ENCODE data around the gene COPS2.
"Not testable (repeated sequence)": the region's sequence is repeated elsewhere in the genome, so short reads cannot be mapped to it uniquely, and the experiment has no call there.

COPS2 gene

GRCh38 chr15:49110158-49110944 lies 45.0 kb downstream of the COPS2 start:
- no peak for DNase-seq

- no peak for DNase-seq
Measured at GRCh38 chr15:49103002-49103401, 52.4 kb downstream of the COPS2 start.

- DNase-seq, result no peak
Measured at GRCh38 chr15:49101536-49101935, 53.9 kb downstream of the COPS2 start.

GRCh38 chr15:49096090-49096750 lies 59.2 kb downstream of the COPS2 start:
- no peak for DNase-seq

DNA sequence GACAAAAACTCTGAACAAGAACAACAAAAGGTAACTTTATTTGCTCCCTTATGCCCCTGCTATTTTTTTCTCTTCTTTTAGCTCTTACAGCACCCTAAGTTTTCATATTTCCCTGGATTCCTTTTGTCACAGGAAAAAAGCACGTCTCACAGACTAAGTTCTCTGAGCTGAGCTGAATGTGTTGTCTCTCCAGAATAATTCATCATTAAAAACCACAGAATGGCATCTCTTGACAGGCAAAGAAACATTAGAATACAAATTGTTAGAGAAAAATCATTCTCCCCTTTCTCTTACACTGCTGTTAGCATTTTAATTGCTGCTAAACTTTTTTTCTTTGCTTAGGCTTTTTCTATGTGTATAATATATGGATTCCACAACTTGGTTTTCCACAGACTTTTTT lies 60.5 kb downstream of the COPS2 start:
- DNase-seq, result no peak

DNA sequence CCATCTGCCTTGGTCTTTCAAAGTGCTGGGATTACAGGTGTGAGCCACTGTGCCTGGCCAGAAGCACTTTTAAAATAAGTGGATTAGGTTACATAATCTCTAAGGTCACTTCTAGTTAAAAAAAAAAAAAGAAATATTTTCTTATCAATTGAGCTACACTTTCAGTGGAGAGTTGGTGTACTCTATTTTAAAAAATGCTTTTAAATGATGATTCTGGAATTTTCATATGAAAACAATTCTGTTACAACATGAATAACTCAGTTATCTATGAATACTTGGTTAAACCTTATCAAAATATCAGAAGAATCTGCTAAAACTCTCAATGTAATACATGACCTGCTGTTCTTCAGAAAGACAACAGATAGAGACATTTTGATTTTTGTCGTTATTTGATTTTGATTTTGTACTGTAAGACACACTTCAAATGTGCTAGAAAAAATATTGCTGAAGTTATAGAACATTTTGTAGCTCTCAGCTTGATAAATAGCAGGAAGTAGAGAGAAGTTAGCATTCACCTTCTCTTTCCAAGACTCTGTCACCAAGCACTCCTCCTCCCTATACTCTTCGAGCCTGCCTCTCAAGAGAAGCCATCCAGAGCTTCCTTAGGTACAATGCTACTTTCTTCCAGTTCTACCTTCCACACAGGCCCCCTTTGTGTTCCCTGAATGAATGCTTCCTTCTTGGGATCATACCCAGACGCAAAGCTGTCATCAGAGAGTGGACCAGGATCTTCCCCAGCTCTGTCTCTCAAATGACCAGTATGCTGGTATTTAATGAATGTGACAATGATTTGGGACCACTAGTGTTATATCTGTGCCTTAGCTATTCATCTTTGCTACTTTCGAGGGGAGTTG lies 61.9 kb downstream of the COPS2 start:
- DNase-seq, result no peak

DNA sequence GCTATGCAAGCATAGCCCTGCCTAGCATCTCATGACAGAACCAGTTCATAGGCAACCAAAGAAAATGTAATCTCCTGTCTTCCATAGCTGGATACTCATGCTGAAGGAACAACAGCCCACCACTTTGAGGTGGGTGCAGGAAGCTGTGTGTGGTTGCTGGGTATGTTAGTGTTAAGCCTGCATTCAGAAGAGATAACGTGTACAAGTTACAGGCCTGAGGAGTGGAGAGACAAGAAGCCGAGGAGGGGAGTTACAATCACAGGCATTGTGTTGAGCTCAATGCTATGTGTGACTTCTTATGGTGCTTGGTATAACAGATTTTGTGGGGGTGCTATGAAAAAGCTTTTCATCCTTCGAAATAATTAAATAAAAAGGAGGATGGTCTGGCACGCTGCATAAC lies 66.4 kb downstream of the COPS2 start:
- peak in 21 of 56 donors; percentile 2 to 68 (median 15) for DNase-seq

GRCh38 chr15:49085696-49086459 lies 69.5 kb downstream of the COPS2 start:
- DNase-seq, result peak in 4 of 56 donors; percentile 11 to 42 (median 32)

DNA sequence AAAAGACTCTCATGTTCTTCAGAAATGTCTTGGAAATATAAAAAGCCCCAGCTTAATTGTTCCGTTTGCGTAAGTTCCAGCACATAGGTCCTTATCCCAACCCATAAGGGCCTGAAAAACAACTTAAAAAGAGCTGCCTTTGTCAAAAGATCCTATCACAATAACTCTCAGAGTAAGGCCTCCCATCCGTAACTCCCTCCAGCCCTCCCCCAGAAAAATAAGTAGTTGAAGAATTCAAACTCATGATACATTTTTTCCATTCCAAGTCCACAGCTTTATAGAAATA lies 71.2 kb downstream of the COPS2 start:
- no peak for DNase-seq

- no peak for DNase-seq
Measured at GRCh38 chr15:49083401-49084284, 71.8 kb downstream of the COPS2 start.

DNA sequence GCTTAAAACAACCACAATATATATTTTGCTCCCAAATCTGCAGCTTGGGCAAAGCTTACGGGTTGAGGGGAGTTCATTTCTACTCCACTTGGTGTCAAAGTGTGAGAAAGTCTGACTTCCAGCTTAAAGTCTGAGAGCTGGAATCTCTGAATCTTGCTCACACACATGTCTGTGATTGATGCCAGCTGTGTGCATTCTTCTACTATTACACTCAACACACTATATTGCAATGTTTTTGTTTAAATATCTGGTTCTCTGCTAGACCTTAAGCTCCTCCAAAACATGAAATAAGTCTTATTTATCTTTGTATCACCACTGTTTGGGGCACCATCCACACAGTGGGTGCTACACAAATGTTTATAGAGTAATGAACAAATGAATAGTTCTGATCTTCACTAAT lies 72.4 kb downstream of the COPS2 start:
- DNase-seq, result no peak

GRCh38 chr15:49079340-49080039 lies 75.9 kb downstream of the COPS2 start:
- DNase-seq, result no peak

GRCh38 chr15:49075881-49076280 lies 79.5 kb downstream of the COPS2 start:
- DNase-seq, result no peak

GRCh38 chr15:49074589-49075287 lies 80.7 kb downstream of the COPS2 start:
- not testable (repeated sequence) for DNase-seq

Measured in nucleus accumbens (tissue), 56 donors.